Measurements from ENCODE around the gene SLC35G6.
"Not testable (repeated sequence)": the region's sequence is repeated elsewhere in the genome, so short reads cannot be mapped to it uniquely, and the experiment has no call there.

SLC35G6 gene

GRCh38 chr17:7481275-7481674, at the start of gene SLC35G6:
Gene SLC35G6 (plus strand): TSS chr17:7481446. CDS start chr17:7481517, 71 bp downstream.
- not testable (repeated sequence) for DNase-seq

GRCh38 chr17:7432296-7432695, 49.0 kb upstream of the SLC35G6 start:
- no peak for DNase-seq

- DNase-seq = peak; percentile 54
Measured at GRCh38 chr17:7435676-7436555, 45.3 kb upstream of the SLC35G6 start.

- DNase-seq = peak; percentile 84
Measured at GRCh38 chr17:7436556-7437368, 44.5 kb upstream of the SLC35G6 start.

GRCh38 chr17:7437369-7437863, 43.8 kb upstream of the SLC35G6 start:
- DNase-seq = no peak

GRCh38 chr17:7437950-7438614, 43.2 kb upstream of the SLC35G6 start:
- peak; percentile 70 for DNase-seq

- DNase-seq = no peak
Measured at GRCh38 chr17:7438656-7439460, 42.4 kb upstream of the SLC35G6 start.

- no peak for DNase-seq
Measured at GRCh38 chr17:7439462-7440112, 41.7 kb upstream of the SLC35G6 start, which contains the start of gene FGF11. Gene FGF11 (plus strand): TSS chr17:7439512. CDS start chr17:7439621, 109 bp downstream.

GRCh38 chr17:7440113-7440833, 41.0 kb upstream of the SLC35G6 start:
- peak; percentile 38 for DNase-seq

GRCh38 chr17:7440834-7441195, 40.4 kb upstream of the SLC35G6 start:
- DNase-seq = no peak

GRCh38 chr17:7441266-7441665, 40.0 kb upstream of the SLC35G6 start:
- no peak for DNase-seq

GRCh38 chr17:7442142-7442541, 39.1 kb upstream of the SLC35G6 start:
- no peak for DNase-seq

GRCh38 chr17:7443499-7444485, 37.5 kb upstream of the SLC35G6 start:
- no peak for DNase-seq

GRCh38 chr17:7444682-7445618, 36.3 kb upstream of the SLC35G6 start, which contains the start of gene CHRNB1:
Gene CHRNB1 (plus strand): TSS chr17:7445061. CDS start chr17:7445128, 67 bp downstream.
- peak; percentile 14 for DNase-seq

GRCh38 chr17:7445619-7445968, 35.7 kb upstream of the SLC35G6 start:
- peak; percentile 34 for DNase-seq

- DNase-seq = no peak
Measured at GRCh38 chr17:7448461-7448860, 32.8 kb upstream of the SLC35G6 start.

- DNase-seq = no peak
Measured at GRCh38 chr17:7459961-7460545, 21.2 kb upstream of the SLC35G6 start.
